Stimulated activated CD8-positive, alpha-beta memory T cell treated with anti-CD3 and anti-CD28 coated beads, Interleukin-15, amount 100 ng/mL, for 4 hours (primary cell): ENCODE data around the gene DPYSL5.

Experiments
- DNase-seq, 2 donors: peaks; one replicate each; pipeline ENCODE4 v3.0.0-alpha.2; 2020; ENCODE audit warnings: low read depth in 2 of 2

Gene DPYSL5

GRCh38 chr2:26993768-26994167, 145.8 kb downstream of the DPYSL5 start:
- no peak for DNase-seq

DNA sequence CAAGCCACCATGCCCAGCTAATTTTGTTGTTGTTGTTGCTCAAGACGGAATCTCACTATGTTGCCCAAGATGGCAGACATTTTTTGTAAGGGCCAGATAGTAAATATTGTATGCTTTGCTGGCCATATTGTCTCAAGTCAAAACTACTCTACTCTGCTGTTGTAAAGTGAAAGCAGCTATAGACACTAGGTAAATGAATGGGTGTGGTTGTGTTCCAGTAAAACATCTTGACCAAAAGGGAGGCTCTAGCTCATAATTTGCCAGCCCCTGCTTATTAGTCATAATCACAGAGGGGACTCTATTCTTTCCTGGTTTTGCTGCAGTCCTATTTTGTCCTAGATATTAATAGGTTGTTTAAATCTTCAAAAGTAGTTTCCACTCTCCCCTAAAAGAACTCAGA, 147.1 kb downstream of the DPYSL5 start:
- no peak for DNase-seq

GRCh38 chr2:26997394-26997793, 149.5 kb downstream of the DPYSL5 start:
- no peak for DNase-seq

DNA sequence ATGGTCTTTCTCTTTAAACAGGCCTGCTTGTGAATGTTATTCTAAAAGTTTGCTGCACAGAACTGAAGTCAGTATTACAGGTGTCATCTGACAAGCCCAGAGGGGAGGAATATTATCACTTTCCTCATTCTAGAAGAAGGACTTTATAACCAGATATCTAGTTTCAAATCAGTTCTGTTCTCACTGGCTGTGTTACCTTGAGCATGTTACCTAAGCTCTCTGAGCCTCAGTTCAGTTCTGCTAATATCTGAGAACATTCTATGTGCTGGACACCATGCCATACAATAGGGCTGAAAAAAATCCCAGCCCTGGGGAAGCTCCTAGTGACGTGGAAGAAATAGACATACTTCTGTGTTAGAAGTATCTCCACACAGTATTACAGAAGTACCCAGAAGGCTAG, 150.4 kb downstream of the DPYSL5 start:
- no peak for DNase-seq
